K562 (cell line): ENCODE results near the gene CDRT4. TPM values are rescaled to one million over a fixed set of nuclear protein-coding genes. Genes with fewer than 3 reads are reported as not detected.

Experiments
- CBFB ChIP-seq: sonication (generic); formaldehyde crosslinking; IDR thresholded peaks from 2 replicates; pipeline ENCODE4 v1.4.0; 2020; ENCODE audit warnings: mild to moderate bottlenecking, missing genetic modification reagents
- CBX2 ChIP-seq: fragments of 200-600 bp; sonication (generic); IDR thresholded peaks from one replicate; pipeline ENCODE4 v1.6.1; 2012; ENCODE audit warnings: mild to moderate bottlenecking, low read length, inconsistent platforms; ENCODE audit not compliant: insufficient read depth, poor library complexity, severe bottlenecking
- ETV6 ChIP-seq, 3 experiments: fragments of 150-350 bp in 1 of 3; sonication (generic) in 1 of 3; formaldehyde crosslinking in 1 of 3; IDR thresholded peaks; 2 replicates each; pipeline versions ENCODE4 v1.6.1 to v1.8.0; 2014 to 2022; ENCODE audit warnings: borderline replicate concordance in 2 of 3, low read depth in 2 of 3, antibody characterized with exemption in 1 of 3, low read length in 1 of 3, mild to moderate bottlenecking in 1 of 3, missing genetic modification reagents in 1 of 3
- KDM1A ChIP-seq, 2 experiments: fragments of 450-650 bp; IDR thresholded peaks; 2 replicates each; pipeline ENCODE4 v1.6.1; 2016; ENCODE audit warnings: mild to moderate bottlenecking in 2 of 2
- MBD2 ChIP-seq: sonication (generic); IDR thresholded peaks from 2 replicates; pipeline ENCODE4 v1.6.1; 2016; ENCODE audit warnings: low read depth, borderline replicate concordance
- NEUROD1 ChIP-seq: fragments of 150-350 bp; IDR thresholded peaks from 2 replicates; pipeline ENCODE4 v1.6.1; 2014; ENCODE audit warnings: borderline replicate concordance, low read length, low read depth; ENCODE audit not compliant: partially characterized antibody
- OTX1 ChIP-seq: fragments of 450-650 bp; formaldehyde crosslinking; IDR thresholded peaks from 2 replicates; pipeline ENCODE4 v1.4.0; 2022; ENCODE audit warnings: mild to moderate bottlenecking
- RBM15 ChIP-seq: fragments of 200-400 bp; formaldehyde crosslinking; IDR thresholded peaks from 2 replicates; pipeline ENCODE4 v1.6.1; 2018; ENCODE audit warnings: mild to moderate bottlenecking, low read length, moderate library complexity; ENCODE audit not compliant: insufficient read depth
- ZNF140 ChIP-seq: fragments of 250-450 bp; sonication (Bioruptor Pico); IDR thresholded peaks from 2 replicates; pipeline ENCODE4 v1.8.0; 2021; ENCODE audit warnings: moderate library complexity, mild to moderate bottlenecking, inconsistent platforms
- ZNF707 ChIP-seq: fragments of 250-450 bp; sonication (Bioruptor Pico); conservative IDR thresholded peaks from 2 replicates; pipeline ENCODE4 v1.8.0; 2022; ENCODE audit warnings: inconsistent platforms, mild to moderate bottlenecking, moderate library complexity
- ZSCAN32 ChIP-seq: fragments of 450-650 bp; formaldehyde crosslinking; IDR thresholded peaks from 2 replicates; pipeline ENCODE4 v1.4.0; 2020; ENCODE audit warnings: mild to moderate bottlenecking, moderate library complexity
- polyA plus RNA-seq, 8 experiments: library from polyadenylated mRNA; depleted of rRNA in 4 of 8; stranded (reverse) in 5 of 8; unstranded in 3 of 8; fragments of >200 nt; fragmentation: Nextera tagmentation in 2 of 8; fragmentation: Illumina TruSeq in 1 of 8; extraction: Ambion mirVana in 2 of 8; extraction: Trizol in 1 of 8; gene quantifications; 2 replicates each; pipeline versions ENCODE4 v1.2.1 to v1.2.3, GENCODE V29; 2011 to 2014; ENCODE audit warnings: inconsistent platforms in 1 of 8, missing spikeins in 1 of 8
- total RNA-seq, 7 experiments: library from RNA; depleted of rRNA in 6 of 7; stranded (reverse); fragments of >200 nt in 6 of 7; fragmentation: Illumina TruSeq in 2 of 7; extraction: Trizol in 2 of 7; gene quantifications; 2 replicates each; pipeline versions ENCODE4 v1.2.1 to v1.2.3, GENCODE V29; 2011 to 2021; ENCODE audit warnings: low replicate concordance in 1 of 7
- TF ChIP-seq, protein P1 (sequence below): sonication (generic); formaldehyde crosslinking; IDR thresholded peaks from 2 replicates; pipeline ENCODE4 v1.8.0; 2023; ENCODE audit warnings: mild to moderate bottlenecking, missing genetic modification reagents
- TF ChIP-seq, protein P2 (sequence below): IDR thresholded peaks from 2 replicates; pipeline ENCODE4 v1.6.1; 2011; ENCODE audit not compliant: insufficient read length; ENCODE audit errors: extremely low read depth
- TF ChIP-seq, protein P3 (sequence below): sonication (generic); formaldehyde crosslinking; IDR thresholded peaks from 2 replicates; pipeline ENCODE4 v1.9.0; 2022; ENCODE audit warnings: mild to moderate bottlenecking, missing genetic modification reagents
- TF ChIP-seq, protein P4 (sequence below): sonication (generic); IDR thresholded peaks from 2 replicates; pipeline ENCODE4 v1.6.1; 2016

CDRT4 gene
- total and polyA plus RNA-seq, 9 of the 15 experiments (the other 6 are each of a cell fraction or from before 2014, with no cell fraction given) = 1.7 to 6.4 (median 3.5) TPM

DNA sequence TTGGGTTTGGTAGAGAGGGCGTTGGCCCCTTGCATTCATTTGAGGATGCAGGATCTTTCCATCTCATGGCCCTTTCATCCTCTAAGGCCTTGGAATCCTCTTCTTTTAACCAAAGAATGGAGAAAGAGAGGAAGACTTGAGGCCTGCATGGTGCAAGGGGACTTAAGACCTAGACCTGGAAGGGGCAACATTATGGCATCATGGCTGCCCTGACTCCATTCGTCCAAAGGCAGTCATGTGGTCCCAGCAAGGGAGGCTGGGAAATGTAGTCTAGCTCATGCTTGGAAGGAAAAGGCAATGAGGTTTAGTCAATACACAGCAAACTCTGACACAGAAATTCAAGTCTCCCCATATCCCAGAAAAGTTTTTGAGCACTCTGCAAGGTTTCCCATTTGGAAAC, 30.7 kb upstream of the CDRT4 start (continued):
- TF ChIP-seq MBD2 (0 out of 2 replicates have a peak, but pooled peaks have one; percentile 23), CBFB (CRISPR knock-in tag) (no peak), OTX1 (CRISPR knock-in tag) (no peak), ZNF140 (CRISPR knock-in tag) (no peak), ZNF707 (CRISPR knock-in tag) (no peak), ETV6 (IDR thresholded peaks at IDR 0.05; ENCODE audit: borderline replicate concordance in 1 of 2, low read depth in 2 of 2, low read length in 1 of 2) (no peak), ETV6 (CRISPR knock-in tag; IDR thresholded peaks at IDR 0.05; ENCODE audit: borderline replicate concordance) (no peak), ZSCAN32 (CRISPR knock-in tag) (no peak), KDM1A (IDR thresholded peaks at IDR 0.05) (no peak), CBX2 (no peak), RBM15 (no peak), NEUROD1 (no peak)
- TF ChIP-seq, protein P1, sequence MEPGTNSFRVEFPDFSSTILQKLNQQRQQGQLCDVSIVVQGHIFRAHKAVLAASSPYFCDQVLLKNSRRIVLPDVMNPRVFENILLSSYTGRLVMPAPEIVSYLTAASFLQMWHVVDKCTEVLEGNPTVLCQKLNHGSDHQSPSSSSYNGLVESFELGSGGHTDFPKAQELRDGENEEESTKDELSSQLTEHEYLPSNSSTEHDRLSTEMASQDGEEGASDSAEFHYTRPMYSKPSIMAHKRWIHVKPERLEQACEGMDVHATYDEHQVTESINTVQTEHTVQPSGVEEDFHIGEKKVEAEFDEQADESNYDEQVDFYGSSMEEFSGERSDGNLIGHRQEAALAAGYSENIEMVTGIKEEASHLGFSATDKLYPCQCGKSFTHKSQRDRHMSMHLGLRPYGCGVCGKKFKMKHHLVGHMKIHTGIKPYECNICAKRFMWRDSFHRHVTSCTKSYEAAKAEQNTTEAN = no peak
- TF ChIP-seq, protein P2, sequence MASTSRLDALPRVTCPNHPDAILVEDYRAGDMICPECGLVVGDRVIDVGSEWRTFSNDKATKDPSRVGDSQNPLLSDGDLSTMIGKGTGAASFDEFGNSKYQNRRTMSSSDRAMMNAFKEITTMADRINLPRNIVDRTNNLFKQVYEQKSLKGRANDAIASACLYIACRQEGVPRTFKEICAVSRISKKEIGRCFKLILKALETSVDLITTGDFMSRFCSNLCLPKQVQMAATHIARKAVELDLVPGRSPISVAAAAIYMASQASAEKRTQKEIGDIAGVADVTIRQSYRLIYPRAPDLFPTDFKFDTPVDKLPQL = no peak
- TF ChIP-seq, protein P3, sequence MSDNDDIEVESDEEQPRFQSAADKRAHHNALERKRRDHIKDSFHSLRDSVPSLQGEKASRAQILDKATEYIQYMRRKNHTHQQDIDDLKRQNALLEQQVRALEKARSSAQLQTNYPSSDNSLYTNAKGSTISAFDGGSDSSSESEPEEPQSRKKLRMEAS (CRISPR knock-in tag) = no peak
- TF ChIP-seq, protein P4, sequence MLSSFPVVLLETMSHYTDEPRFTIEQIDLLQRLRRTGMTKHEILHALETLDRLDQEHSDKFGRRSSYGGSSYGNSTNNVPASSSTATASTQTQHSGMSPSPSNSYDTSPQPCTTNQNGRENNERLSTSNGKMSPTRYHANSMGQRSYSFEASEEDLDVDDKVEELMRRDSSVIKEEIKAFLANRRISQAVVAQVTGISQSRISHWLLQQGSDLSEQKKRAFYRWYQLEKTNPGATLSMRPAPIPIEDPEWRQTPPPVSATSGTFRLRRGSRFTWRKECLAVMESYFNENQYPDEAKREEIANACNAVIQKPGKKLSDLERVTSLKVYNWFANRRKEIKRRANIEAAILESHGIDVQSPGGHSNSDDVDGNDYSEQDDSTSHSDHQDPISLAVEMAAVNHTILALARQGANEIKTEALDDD = no peak
